ENCODE results near the gene SERTAD2. TPM values are rescaled to one million over a fixed set of nuclear protein-coding genes. Genes with fewer than 3 reads are reported as not detected.

The SERTAD2 gene
- polyA plus RNA-seq, 12 donors: 21.8 to 225 (median 26.9) TPM

GRCh38 chr2:64650722-64651338 lies 2.9 kb downstream of the SERTAD2 start:
- no peak for DNase-seq

DNA sequence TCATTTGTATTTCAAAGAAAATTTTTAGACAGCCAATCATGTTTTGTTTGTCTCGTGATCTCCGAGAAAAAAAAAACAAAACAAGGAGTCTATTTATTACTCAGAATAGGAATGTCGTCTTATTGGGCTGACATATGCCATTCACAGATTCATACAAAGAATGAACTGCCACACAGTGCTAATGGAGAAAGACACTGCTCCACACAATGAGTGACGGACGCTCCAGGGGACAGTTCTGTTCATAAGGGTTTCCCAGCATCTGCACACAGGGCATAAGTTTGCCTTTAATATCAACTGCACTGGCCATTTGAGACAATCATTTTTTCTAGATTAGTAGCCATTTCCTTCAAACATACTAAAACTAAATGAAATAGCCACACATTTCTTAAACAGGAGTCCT lies 3.4 kb downstream of the SERTAD2 start:
- no peak for DNase-seq

DNA sequence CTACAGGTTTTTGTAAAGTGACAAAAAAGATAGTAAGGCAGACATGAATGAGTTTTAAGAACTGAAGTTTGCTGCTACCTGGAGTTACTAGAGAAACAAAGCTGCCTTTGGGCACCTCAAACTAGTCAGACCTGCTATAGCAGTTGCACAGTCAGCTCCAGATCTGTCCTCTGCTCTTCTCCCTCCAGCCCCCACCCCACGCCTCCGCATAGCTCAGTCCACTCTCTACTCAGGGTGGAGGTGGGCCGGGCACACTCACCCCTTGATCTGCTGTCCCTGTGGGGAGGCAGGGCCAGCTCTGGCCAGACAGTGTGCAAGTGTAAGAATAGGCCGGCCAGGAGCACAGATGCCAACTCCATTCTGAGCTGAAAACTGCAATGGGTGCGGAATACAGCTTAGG lies 4.1 kb downstream of the SERTAD2 start:
- DNase-seq: no peak

GRCh38 chr2:64649013-64649484 lies 4.7 kb downstream of the SERTAD2 start:
- no peak for DNase-seq

GRCh38 chr2:64646007-64646880 lies 7.5 kb downstream of the SERTAD2 start:
- peak; percentile 84 for DNase-seq

DNA sequence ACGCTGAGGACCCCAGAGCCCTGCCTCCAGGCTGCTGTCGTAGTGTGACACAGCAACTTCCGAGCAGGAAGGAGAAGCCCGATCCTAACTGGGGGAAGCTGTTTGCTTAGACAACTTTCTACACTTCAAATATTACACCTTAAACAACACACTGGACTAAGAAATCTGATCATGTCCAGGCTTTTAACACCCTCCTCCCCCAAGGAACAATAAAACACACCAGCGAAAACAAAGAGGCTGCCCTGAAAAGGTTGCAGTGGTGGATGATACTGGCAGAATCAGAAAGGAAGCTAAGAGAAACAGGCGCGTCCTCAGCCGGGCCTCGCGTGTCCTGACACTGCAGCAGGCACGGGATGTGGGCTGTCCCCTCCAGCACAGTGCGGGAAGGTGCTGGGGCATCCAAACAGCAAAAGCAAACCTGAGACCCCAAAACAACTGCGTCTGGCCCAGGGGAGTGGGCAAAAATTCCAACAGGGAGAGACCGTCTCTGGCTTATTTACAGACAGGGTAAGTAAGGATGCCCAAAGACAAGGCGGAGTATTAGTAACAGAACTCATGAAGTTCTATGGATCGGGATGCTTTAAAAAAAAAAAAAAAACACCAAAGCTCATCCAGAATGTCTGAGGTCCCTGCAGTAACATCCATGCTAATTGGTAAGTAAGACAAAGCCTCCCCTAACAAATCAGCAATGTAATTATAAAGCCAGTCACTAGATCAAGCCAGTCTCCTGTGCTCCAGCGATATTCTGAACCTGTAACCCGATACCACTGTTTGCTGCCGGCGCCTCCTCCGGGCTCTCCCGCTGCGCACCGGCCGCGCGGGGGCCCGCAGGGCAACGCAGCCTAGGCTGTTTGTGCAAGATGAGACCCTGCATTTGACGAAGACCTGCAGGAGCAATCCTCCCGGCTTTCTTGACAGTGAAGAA lies 9.0 kb downstream of the SERTAD2 start:
- peak; percentile 90 for DNase-seq

- DNase-seq: no peak
These were observed 9.8 kb downstream of the SERTAD2 start for GRCh38 chr2:64643838-64644457.

DNA sequence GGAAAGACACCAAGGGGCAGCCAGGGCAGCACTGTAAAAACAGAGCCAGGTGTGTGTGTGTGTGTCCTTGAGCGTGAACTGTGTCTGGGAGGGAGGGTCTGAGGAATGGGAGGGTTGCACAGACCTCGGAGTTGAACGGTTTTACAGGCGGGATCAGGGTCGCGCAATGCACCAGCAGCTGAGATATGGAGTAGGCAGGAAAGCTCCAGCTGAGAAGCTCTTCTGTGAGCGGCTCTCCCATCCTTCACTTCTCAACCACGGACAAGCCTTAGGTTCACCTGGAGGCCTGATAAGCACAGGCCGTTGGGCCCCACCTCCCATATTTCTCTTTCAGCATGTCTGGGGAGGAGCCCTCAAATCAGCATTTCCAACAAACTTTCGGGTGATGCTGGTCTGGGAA lies 12.1 kb downstream of the SERTAD2 start:
- no peak for DNase-seq

DNA sequence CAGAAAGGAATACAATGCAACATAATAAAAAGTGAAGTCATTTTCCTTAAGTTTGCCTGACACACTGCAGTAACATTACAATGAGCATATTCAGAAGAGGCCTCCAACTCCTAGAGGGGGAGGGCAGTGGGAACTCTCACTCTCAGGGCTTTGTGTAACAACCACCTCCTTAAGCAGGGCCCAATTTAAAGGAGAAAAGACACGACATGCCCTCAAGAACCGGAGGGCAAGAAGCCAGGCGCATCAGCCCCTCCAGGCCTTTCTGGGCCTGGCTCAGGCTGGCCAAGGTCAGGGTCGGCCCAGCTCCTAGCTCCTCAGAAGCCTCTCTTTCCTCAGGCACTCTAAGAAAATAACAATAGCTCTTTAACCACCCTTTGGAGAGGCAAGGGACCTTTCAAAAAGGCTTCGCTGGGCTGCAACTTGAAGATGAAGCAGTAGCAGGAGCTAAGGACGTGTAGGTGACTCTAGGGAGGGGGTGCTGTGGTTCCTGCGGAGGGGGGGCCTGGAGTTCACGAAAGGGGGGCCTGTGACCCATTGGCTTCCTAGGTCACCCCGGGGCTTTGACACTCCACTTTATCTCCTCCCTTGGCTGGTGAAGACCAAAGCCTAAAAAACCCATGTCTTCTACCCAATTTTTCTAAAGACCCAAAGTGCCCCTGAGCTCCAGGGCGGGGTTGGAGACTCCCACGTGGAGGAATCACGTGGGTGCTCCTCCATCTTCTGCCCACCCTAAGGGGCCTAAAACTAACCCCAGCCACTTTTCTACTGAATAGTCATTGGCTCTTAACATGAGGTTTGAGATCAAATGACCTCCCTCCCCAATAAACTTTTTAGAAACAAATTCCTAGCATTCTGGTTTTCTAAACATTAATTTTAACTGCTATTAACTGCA lies 13.3 kb downstream of the SERTAD2 start:
- no peak for DNase-seq

DNA sequence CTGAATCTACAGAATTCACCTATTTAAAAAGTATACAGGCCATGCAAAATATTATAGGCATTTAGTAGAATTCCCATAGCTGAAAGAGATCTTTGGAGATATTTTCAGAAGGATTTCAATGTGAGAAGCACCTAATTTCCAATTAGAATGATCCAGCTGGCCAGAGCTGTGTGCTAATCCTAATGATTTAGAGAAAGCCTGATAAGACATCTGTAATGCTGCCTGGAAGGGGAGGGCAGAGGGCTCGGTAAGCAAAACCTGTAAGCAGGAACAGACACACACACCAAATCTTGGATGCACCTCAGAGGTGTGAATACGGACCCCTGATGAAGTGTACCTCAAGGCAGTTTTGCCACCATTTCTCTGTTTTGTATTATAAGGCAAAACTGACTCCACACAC lies 14.0 kb downstream of the SERTAD2 start:
- DNase-seq: no peak

- no peak for DNase-seq
These were observed 15.1 kb downstream of the SERTAD2 start for GRCh38 chr2:64638502-64639120.

- no peak for DNase-seq
These were observed 15.8 kb downstream of the SERTAD2 start for GRCh38 chr2:64637931-64638330.

DNA sequence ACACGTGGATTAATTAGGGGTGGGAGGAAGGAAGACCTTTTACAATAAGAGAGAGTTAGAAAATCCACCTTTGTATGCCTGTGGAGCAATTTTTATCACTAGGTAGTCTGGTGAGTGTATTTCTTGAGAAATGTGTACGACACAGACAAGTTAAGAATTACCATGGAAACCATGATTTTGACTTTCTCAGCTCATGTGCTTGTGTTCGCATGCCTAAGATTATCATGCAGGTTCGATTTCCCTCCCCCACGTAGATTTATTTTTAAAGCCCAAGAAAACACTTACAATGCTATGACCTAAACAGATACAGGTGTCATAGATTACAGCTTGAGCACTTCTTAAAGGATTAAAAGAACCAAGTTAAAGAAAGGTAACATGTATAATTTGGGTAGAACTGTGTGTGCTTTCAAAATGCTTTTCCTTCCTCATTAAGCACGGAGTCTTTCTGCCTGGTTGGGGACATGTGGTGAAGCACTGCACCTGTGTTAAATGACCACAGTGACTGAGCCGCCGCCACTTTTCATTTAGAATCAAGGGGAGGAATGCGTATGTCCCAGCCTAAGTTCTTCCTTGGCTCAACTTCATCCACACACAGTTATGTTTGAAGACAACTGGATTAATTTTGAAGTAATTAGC lies 16.6 kb downstream of the SERTAD2 start:
- no peak for DNase-seq

DNA sequence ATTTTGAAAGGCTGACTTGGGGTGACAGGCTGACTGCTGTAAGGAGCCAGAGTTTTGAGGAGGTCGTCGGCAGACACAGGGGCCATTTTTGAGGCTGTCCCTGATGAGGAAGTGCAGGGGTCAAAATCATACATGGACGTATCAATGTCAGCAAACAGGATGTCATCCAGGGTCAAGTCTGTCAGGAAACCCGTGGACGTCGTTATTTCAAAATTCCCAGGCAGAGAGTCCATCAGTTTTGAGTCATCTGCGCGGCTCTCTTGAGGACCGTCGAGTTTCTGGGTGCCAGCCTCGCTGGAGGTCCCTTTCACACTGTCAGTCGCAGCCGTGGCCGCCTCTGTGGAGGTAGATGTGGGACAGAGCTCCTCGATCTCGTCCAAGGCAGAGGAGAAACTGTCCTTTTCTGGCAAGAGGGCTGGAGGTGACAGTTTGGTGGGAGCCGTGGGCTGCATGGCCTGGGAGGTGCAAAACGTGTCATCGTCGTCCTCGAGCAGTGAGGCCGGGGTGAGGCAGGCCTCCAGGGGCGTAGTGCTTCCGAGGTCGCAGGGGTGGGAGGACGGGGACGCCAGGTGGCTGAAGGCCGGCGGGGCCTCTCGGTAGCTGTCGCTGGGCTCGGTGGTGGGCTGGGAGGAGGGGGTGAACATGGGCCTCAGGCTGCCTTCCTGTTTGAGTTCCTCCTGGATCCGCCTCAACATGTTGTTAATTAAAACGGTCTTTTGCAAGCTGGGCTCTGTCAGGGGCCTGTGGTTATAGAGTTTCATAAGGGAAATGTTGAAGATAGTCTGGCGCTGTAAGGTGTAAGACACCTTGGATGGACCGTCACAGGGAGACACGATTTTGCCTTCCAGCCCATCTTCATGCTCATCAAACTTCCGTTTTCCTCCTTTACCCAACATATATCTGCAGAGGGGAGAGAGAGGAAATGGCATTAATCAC lies 17.5 kb downstream of the SERTAD2 start:
- no peak for DNase-seq

DNA sequence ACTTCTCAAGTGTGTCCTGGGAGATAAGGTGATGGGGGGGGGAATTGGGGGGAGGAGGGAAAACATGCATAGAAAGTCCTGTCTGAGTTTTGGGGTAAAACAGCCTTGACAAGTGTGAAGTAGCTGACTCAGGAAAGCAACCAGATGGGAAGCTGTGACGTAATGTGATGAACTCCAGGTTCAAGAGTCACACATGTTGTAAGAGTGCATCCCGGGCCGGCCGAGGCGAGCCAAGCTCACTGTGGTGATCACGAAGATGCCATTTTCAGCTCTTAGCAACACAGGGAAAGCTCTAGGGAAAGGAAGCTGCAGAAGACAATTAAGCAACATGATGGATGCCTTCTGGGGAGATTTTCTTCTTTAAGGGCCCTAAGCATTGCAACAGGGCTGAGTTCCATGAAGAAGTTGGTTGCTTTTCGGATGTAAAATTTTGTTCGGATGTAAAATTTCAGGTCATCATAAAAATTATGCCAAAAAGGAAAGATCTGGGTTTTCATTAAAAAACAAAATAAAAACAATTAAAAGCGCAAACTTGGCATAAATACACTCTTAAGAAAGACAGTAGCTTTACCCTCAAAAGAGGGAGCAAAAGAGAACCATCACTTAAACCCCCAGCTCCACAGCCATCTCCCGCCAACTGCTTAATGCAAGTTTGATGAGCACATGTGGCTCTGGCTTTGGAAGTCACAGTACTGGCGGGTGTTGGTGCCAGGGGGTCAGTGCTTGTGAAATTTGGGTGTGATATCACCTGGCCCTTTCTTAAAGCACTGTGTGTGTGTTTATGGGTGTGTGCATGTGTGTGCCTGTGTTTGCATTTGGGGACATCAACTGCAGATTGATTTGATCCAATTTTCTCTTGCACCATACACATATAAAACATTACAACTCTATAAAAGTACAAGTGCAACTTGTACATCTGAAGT lies 19.1 kb downstream of the SERTAD2 start:
- no peak for DNase-seq

DNA sequence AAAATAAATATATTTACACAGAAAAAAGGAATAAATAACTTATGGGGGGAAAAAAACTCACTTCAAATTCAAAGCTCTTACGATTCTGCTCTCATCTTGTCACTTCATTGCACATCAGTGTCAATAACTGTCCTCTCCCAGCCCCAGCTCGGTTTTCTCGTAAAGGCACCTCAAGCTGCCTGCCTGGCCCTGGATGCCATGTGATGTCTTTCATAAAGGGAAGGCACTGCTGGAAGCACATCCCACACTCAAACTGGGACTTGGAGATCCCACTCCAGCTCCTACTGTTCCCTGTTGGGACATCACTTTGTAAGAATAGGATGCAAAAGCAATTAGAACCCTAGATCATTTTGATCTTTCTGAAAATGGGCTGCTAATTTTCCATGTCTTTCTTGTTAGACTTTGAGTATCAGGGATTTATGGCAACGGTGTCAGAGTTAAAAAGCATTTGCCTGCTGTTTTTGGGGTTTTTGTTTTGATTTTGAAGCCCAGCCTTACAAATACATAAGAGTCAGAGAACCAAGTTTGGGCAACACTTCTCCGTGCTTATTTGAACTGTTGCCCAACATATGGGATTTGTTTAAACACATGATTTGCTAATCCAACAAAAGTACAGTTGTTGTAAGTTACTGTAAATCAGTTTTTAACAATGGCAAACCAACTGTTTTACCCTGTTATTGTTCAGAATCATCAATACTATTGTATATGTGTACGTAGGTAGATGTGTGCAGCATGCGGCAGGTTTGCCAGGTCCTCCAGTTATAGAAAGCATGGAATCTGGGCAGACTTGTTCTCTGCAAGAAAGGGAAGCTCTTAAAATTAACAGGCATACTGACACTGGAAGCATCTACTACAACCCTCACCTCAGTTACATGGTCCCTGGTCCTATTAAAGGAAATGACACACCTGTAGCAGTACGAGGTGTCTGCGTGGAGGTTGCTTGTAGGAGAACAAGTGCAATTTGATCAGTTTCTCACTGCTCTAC lies 20.6 kb downstream of the SERTAD2 start:
- no peak for DNase-seq
